Activated naive CD4-positive, alpha-beta T cell treated with anti-CD3 and anti-CD28 coated beads for 36 hours (primary cell): ENCODE data around the gene MORF4L2. TPM values are rescaled to one million over a fixed set of nuclear protein-coding genes. Genes with fewer than 3 reads are reported as not detected.

ENCODE experiments used
- total RNA-seq, 2 experiments: library from RNA; stranded (reverse); gene quantifications; one replicate each; pipeline ENCODE4 v1.2.3, GENCODE V29; 2021

MORF4L2 gene
- total RNA-seq, 2 experiments from 2014 or later = 181 to 183 TPM

Other genes with a start within 250 kb of the MORF4L2 start
- under 1 TPM in 1 of 2 experiments, not detected in 1; 0.07 TPM for gene RAB40A, start 167.2 kb downstream of the MORF4L2 start, total RNA-seq
- 10 to 100 TPM; 13.1 to 14.2 TPM for gene TCEAL4, start 101.2 kb downstream of the MORF4L2 start, total RNA-seq
- 1 to 10 TPM; 4.4 to 6.2 TPM for gene TCEAL3, start 78.7 kb downstream of the MORF4L2 start, total RNA-seq
- gene TCEAL1, start 57.7 kb downstream of the MORF4L2 start, total RNA-seq = 1 to 10 TPM; 6.9 to 7.1 TPM
- under 1 TPM in 1 of 2 experiments, not detected in 1; 0.31 TPM for gene TMEM31, start 24.2 kb upstream of the MORF4L2 start, total RNA-seq
- not detected for gene PLP1, start 90.1 kb upstream of the MORF4L2 start, total RNA-seq
- gene RAB9B, start 145.6 kb upstream of the MORF4L2 start, total RNA-seq = under 1 TPM; 0.17 to 0.22 TPM